K562 treated with DMSO at 1 percent for 4 hours (cell line): ENCODE measurements around the gene C1QTNF9. TPM values are rescaled to one million over a fixed set of nuclear protein-coding genes. Genes with fewer than 3 reads are reported as not detected.

Experiments
- total RNA-seq: library from RNA; unstranded; fragments of 300-600 nt; gene quantifications from 2 replicates; pipeline ENCODE4 v1.2.3, GENCODE V29; 2022; ENCODE audit not compliant: insufficient read depth

The C1QTNF9 gene
- total RNA-seq: not detected in 2 replicates

GRCh38 chr13:24309300-24309699 lies at the start of gene C1QTNF9:
Gene C1QTNF9 (plus strand): TSS chr13:24309580. CDS start chr13:24316004, 6,424 bp downstream.

Other genes starting within 250 kb of the C1QTNF9 start
- gene SPATA13, start 148.9 kb upstream of the C1QTNF9 start, total RNA-seq: not detected in 2 replicates
- 15.5 and 24.7 TPM in 2 replicates for gene PARP4, start 203.2 kb downstream of the C1QTNF9 start, total RNA-seq